Globus pallidus (tissue), 1 donor: ENCODE results near the gene SLC8A3.

Experiments
- DNase-seq: peaks from one replicate; pipeline ENCODE4 v3.0.0-alpha.2; 2015; ENCODE audit warnings: low spot score

The SLC8A3 gene

DNA sequence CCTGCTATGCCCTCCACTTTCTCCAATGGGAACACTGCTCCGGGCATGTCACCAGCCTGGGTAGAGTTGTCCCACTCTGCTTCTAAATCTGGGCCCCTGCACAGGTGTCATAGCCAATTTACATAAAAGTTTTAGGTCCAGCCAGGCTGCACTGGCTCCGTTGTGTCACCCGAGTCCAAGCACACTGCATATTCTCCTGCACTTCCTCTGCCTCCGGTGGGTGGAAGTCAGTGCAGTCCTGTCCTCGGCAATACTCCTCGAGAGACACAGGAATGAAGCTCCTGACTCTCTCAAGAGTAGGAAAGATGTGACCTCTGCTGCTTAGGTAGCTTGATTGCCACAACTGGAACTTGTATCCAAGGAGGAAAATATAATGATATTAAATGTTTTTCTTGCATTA is 15.2 kb downstream of the SLC8A3 start:
- DNase-seq: no peak

DNA sequence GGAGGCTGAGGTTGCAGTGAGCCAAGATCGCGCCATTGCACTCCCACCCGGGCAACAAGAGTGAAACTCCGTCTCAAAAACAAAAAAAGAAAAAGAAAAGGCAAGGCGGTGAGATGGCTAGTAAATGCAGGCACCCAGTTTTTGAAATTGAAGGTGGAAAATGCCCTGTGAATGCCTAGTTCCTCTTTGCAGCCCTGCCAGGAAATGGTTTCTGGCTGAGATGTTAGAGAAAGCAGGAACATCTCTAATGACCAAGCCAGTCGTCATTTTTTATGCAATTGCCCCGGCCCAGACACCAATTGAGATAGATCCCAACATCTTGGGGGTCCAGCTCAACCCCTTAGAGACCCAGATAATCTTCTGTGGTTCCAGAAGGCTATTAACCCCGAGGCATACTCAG is 17.0 kb downstream of the SLC8A3 start:
- no peak for DNase-seq

- no peak for DNase-seq
Observed at GRCh38 chr14:70170976-70171375, 17.8 kb downstream of the SLC8A3 start.

DNA sequence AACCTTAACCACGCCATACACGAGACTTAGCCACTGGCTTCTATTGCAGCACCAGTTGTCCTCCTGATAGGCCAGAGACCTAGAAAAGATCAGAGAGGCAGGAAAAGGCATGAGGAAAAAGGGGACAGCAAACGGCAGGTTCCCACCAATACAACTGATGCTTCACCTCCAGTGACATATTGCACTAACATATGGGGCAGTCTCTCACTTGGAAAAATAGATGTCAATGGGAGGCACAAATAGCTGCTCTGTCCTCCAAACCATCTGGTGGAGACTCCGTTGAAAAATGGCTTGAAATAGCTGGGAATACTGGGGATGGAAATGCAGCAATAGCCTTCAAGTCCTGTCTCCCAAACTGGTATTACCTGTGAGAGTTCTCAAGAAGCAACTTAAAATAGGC is 20.3 kb downstream of the SLC8A3 start:
- no peak for DNase-seq

DNA sequence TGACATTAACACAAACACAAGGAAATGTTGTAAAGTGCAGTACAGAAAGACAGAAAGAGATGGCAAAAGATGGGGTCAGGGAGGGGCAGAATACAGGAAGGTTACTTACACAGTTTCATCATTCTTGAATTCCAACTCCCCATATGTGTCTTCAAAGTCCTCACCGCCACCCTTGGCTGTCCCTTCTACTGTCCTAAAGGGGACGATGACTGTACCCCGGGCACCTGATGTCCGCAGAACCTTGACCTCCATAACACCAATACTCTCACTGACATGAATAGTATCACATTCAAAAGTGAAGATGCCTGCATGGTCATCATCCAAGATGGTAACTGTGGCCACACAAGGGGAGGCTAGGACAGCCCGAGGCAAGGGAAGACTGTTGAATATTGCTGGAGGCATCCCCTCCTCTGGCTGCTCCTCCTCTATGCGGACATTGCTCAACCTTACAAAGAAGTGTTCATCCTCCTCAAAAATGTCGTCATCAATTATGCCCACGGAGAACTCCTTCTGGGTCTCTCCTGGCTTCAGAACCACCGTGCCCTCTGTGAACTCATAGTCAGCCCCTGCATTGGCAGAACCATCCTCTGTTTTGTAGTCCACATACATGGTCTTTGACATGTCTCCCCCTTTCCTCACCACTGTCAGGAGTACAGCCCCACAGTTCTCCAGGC is 22.1 kb downstream of the SLC8A3 start:
- DNase-seq: no peak

- no peak for DNase-seq
Observed at GRCh38 chr14:70162358-70162757, 26.4 kb downstream of the SLC8A3 start.

- DNase-seq: no peak
Observed at GRCh38 chr14:70156592-70156991, 32.2 kb downstream of the SLC8A3 start.

DNA sequence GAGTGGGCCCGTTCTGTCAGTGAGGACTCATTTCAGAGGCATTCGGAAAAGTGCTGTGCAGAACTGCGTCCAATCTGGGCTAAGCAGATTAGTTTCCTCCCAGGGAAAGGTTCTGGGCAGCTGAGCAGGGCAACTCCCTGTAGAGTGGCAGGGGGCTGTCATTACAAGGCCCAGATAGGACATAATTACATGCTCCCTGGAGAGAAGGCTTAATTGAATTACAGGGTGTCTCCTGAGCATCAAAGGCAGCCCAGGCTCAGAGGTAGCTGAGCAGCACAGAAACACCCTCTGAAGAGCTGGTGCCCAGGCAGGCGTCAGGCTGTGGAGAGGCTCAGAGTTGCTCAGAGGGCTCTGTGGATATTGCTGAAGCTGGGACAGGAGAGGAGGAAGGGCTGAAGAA is 36.0 kb downstream of the SLC8A3 start:
- DNase-seq: no peak

DNA sequence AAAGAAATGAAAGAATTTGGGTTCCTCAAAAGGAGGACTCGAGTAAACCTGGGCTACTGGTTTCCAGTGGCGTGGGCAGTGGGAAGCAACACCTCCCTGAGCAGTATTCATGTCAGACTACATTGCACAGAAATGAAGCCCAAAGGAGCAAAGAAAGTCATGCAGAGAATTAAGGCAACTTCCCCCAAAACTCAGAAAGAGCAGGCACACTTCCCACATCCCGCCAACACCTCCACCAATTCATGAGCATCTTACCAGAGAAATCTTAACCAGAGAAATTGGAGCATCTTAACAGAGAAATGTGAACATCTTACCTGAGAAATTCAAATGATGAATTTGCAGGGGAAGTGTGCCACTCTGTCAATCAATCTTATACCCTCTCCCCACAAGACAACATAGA is 36.7 kb downstream of the SLC8A3 start:
- DNase-seq: no peak

- DNase-seq: no peak
Observed at GRCh38 chr14:70149596-70150165, 39.1 kb downstream of the SLC8A3 start.

- DNase-seq: no peak
Observed at GRCh38 chr14:70148911-70149595, 39.7 kb downstream of the SLC8A3 start.

DNA sequence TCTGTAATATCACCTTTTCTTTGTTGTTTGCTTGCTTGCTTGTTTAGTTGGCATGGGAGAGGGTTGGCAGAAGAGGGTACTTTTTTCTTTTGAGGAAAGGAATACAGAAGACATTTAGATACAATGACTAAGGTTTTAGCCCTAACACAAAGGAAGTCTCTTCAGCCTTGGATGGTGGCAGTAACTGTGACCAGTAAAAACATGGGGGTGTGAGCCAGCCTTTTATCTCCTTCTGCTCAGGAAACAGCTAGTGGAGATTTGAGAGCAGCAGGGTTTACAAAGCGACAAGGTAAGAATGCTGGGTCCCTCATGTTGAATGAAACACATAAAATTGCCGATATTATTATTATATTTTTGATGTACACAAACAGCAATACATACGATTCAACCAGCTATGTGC is 40.4 kb downstream of the SLC8A3 start:
- DNase-seq: no peak

- DNase-seq: no peak
Observed at GRCh38 chr14:70144046-70144445, 44.7 kb downstream of the SLC8A3 start.

DNA sequence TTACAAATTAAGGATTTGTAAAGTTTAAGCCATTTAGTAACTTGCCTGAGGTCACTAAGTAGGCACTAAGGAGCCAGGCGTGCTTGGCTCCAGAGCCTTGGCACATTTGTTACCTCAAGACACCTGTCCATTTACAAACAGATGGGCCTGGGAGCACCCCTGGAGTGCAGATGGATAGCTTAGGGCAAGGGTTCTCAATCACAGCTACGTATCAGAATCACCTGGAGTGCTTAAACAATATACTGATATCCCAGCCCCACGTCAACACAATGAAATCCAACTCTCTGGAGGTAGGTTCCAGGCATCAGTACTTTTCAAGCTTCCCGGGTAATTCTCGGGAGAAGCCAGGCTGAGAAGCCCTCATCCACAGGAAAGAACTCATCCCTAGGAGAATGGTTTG is 45.4 kb downstream of the SLC8A3 start:
- DNase-seq: no peak

GRCh38 chr14:70140614-70141013 is 48.1 kb downstream of the SLC8A3 start:
- DNase-seq: no peak

DNA sequence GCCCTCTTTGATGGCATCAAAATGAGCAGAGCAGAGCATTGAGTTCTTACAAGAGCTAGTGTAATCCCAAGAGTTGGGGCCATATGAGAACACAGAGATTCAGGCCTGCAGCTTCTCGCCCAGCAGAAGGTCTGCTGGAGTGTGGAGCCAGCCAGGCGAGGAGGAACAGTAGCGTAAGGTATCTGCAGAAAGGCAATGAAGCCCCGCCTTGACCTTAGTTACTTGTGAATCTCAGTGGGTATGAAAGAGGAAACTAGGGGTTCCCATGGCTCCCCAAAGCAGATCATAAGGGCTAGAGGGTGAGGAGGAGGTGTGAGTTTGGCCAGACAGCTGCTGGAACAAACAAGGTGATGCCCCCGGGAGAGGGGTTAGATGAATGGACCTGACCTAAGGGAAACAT is 49.4 kb downstream of the SLC8A3 start:
- DNase-seq: no peak

DNA sequence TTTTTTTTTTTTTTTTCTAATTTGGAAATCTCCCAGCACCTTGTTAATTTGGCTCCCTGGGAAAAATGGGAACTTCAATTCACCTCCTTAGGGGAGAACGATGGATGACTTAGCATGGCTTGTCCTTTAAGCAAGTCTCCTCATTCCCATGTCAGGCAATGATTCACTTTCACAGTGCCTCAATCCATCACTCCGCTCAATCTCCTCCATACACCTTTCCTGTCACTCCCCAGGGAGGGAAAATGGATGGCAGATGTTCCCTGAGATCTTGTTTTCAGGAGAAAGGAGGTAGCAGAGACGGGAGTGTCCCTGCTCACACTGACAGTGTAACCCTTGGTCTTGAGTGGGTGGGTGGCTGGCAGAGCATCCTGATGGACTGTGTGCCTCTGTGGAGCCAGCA is 51.0 kb downstream of the SLC8A3 start:
- DNase-seq: no peak

DNA sequence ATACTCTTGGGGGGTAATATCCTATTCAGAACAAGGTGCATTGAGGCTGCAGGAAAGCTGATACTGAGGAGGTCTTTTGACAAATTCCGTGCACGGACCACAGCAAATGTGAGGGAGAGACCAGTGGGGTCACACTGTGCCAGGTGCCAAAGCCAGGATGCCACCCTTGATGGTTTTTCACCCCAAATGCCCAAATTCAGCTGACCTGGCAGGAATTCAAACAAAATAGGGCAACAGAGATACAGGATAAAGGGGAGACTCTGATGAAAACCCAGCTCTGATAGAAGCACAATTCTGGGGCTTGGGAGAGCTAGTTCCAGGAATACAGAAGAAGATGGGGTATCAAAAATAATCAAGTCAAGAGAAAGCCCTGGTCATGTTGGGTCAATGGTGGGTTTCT is 55.3 kb downstream of the SLC8A3 start:
- DNase-seq: no peak

GRCh38 chr14:70130482-70130881 is 58.3 kb downstream of the SLC8A3 start:
- no peak for DNase-seq

- no peak for DNase-seq
Observed at GRCh38 chr14:70127186-70127585, 61.6 kb downstream of the SLC8A3 start.

- no peak for DNase-seq
Observed at GRCh38 chr14:70123796-70124195, 65.0 kb downstream of the SLC8A3 start.

GRCh38 chr14:70121521-70121920 is 67.2 kb downstream of the SLC8A3 start:
- no peak for DNase-seq

DNA sequence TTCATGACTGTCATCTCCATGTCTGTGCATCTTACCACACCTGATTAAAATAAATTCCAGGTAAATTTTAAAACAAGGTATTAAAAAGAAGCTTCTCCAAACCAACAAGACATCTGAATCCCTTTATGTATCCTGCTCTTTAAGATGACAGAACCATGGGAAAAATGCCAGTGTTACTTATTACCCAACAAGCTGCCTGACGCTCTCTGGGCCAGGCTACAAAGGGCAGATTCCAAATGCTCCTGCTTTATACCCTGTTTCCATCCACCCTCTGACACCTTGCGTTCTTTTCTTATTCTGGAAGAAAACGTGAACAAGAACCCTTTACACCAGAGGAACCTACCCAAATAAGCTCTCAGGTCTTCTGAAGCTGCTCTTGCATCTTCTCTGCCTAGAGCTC is 70.7 kb downstream of the SLC8A3 start:
- DNase-seq: no peak

GRCh38 chr14:70116278-70116677 is 72.5 kb downstream of the SLC8A3 start:
- DNase-seq: no peak
